Neuronal stem cell (in vitro differentiated cells): ENCODE results near the gene HEYL.

ENCODE experiments used
- DNase-seq: peaks from one replicate; pipeline ENCODE4 v3.0.0-alpha.2; 2013; ENCODE audit warnings: low spot score
- H2AFZ ChIP-seq: one replicate; pipeline ENCODE4 v1.6.1; 2013; ENCODE audit warnings: mild to moderate bottlenecking, low read length, inconsistent platforms
- H2AK5ac ChIP-seq: 2 replicates; pipeline ENCODE4 v1.6.1; 2013; ENCODE audit warnings: low read depth, mild to moderate bottlenecking, inconsistent platforms, low read length, moderate library complexity, mixed read lengths
- H2BK120ac ChIP-seq: 2 replicates; pipeline ENCODE4 v1.6.1; 2013; ENCODE audit warnings: low read depth, mild to moderate bottlenecking, inconsistent platforms, low read length, moderate library complexity, mixed read lengths
- H2BK12ac ChIP-seq: one replicate; pipeline ENCODE4 v1.6.1; 2013; ENCODE audit warnings: low read length, inconsistent platforms
- H2BK15ac ChIP-seq: 2 replicates; pipeline ENCODE4 v1.6.1; 2013; ENCODE audit warnings: mild to moderate bottlenecking, low read length, inconsistent platforms, mixed read lengths
- H2BK5ac ChIP-seq: one replicate; pipeline ENCODE4 v1.6.1; 2013; ENCODE audit warnings: inconsistent platforms, mild to moderate bottlenecking, low read length, moderate library complexity
- H3K14ac ChIP-seq: one replicate; pipeline ENCODE4 v1.6.1; 2013; ENCODE audit warnings: low read length, inconsistent platforms
- H3K18ac ChIP-seq: 2 replicates; pipeline ENCODE4 v1.6.1; 2013; ENCODE audit warnings: low read length, inconsistent platforms
- H3K23ac ChIP-seq: 2 replicates; pipeline ENCODE4 v1.6.1; 2013; ENCODE audit warnings: low read depth, mild to moderate bottlenecking, mixed read lengths, low read length, inconsistent platforms; ENCODE audit not compliant: poor library complexity
- H3K27ac ChIP-seq: replicated peaks from 3 replicates; pipeline ENCODE4 v1.5.1; 2013; ENCODE audit warnings: low read length, inconsistent platforms
- H3K27me3 ChIP-seq, 3 experiments: 2 replicates each; pipeline ENCODE4 v1.6.1; 2013; ENCODE audit warnings: low read length in 3 of 3, mild to moderate bottlenecking in 2 of 3, inconsistent platforms in 1 of 3, low read depth in 1 of 3, mixed read lengths in 1 of 3, moderate library complexity in 1 of 3; ENCODE audit not compliant: control insufficient read depth in 3 of 3, insufficient read depth in 3 of 3
- H3K36me3 ChIP-seq, 2 donors: replicated peaks in 1 of 2; 2 replicates each; pipeline ENCODE4 v1.6.1; 2013; ENCODE audit warnings: low read length in 2 of 2; ENCODE audit not compliant: control insufficient read depth in 2 of 2, insufficient read depth in 2 of 2
- H3K4ac ChIP-seq: 2 replicates; pipeline ENCODE4 v1.6.1; 2013; ENCODE audit warnings: inconsistent platforms, mild to moderate bottlenecking, low read length, moderate library complexity
- H3K4me1 ChIP-seq, 2 donors: 1 replicate in 1 of 2; 2 replicates in 1 of 2; pipeline ENCODE4 v1.6.1; 2013; ENCODE audit warnings: low read length in 2 of 2, low read depth in 1 of 2; ENCODE audit not compliant: control insufficient read depth in 2 of 2, insufficient read depth in 1 of 2
- H3K4me2 ChIP-seq: one replicate; pipeline ENCODE4 v1.6.1; 2013; ENCODE audit warnings: mild to moderate bottlenecking, low read length, inconsistent platforms; ENCODE audit not compliant: insufficient read depth, poor library complexity, severe bottlenecking
- H3K4me3 ChIP-seq, 2 donors: 2 replicates each; pipeline ENCODE4 v1.5.1; 2013; ENCODE audit warnings: low read length in 2 of 2, mild to moderate bottlenecking in 2 of 2, inconsistent platforms in 1 of 2, moderate library complexity in 1 of 2
- H3K79me1 ChIP-seq: one replicate; pipeline ENCODE4 v1.6.1; 2013; ENCODE audit warnings: low read depth, mild to moderate bottlenecking, inconsistent platforms, low read length, moderate library complexity
- H3K9ac ChIP-seq: one replicate; pipeline ENCODE4 v1.6.1; 2013; ENCODE audit warnings: mild to moderate bottlenecking, low read depth, low read length, inconsistent platforms; ENCODE audit not compliant: poor library complexity
- H3K9me3 ChIP-seq, 2 donors: replicated peaks in 1 of 2; 2 replicates each; pipeline versions ENCODE3 to v1.6.1; 2013; ENCODE audit warnings: low read length in 2 of 2, mild to moderate bottlenecking in 2 of 2, inconsistent platforms in 1 of 2, low read depth in 1 of 2, mixed read lengths in 1 of 2, moderate library complexity in 1 of 2; ENCODE audit not compliant: control insufficient read depth in 2 of 2, insufficient read depth in 1 of 2
- H4K8ac ChIP-seq: one replicate; pipeline ENCODE4 v1.6.1; 2013; ENCODE audit warnings: low read depth, mild to moderate bottlenecking, inconsistent platforms, low read length, moderate library complexity
- H4K91ac ChIP-seq: one replicate; pipeline ENCODE4 v1.6.1; 2013; ENCODE audit warnings: low read length, low read depth, mild to moderate bottlenecking, inconsistent platforms; ENCODE audit not compliant: poor library complexity
- WGBS, 2 donors: extraction: QIAGEN DNeasy Blood & Tissue Kit; methylation state at CpG; one replicate each; pipeline ENCODE4 v1.1.7; 2013; ENCODE audit warnings: missing lambda C conversion rate in 2 of 2, mixed read lengths in 1 of 2; ENCODE audit not compliant: insufficient read length in 2 of 2, insufficient replicate concordance in 1 of 2; ENCODE audit errors: extremely low coverage in 2 of 2; 5-methylcytosine and 5-hydroxymethylcytosine counted together

The HEYL gene

DNA sequence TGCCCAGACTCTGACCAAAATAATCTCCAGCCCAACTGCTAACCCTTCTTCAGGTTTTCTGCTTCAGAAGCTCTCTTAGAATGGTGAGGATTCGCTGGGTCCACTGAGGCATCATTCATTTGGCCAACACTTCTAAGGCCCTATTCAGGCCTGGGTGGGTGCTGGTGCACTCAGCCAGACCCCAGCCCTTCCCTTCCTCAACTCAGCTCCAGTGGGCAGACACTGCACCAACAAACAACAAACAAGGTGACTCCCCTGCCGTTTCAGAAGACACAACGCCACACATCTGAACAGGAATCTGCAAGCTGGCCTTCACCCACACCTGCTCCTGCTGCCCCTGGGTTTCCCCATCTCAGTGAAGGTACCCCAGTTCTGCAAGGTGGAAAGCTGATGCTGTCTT, 6.0 kb downstream of the HEYL start:
- Histone ChIP-seq H2BK15ac (peak overlapping the region; percentile 1), H3K23ac (no peak overlapping the region), H3K79me1 (no peaks in the 10 kb centered on the region), H3K27ac (no peak overlapping the region), H4K8ac (no peak overlapping the region), H3K4ac (no peak overlapping the region), H2BK5ac (peak overlapping the region; percentile 20), H2AFZ (peak overlapping the region; percentile 85), H3K9ac (peak overlapping the region; percentile 1), H4K91ac (no peak overlapping the region), H3K14ac (no peak overlapping the region), H2AK5ac (peak overlapping the region; percentile 64), H3K36me3 (peaks cover 0 to 2% of the 10 kb centered on the region in 2 donors), H3K4me2 (peak overlapping the region; percentile 40), H3K27me3 (peaks cover 0 to 79% (median 9%) of the 10 kb centered on the region in 3 experiments), H2BK12ac (peak overlapping the region; percentile 11), H3K9me3 (no peaks in the 10 kb centered on the region), H3K4me3 (no peak overlapping the region), H3K18ac (peak overlapping the region; percentile 80), H3K4me1 (peaks cover 0 to 19% of the 10 kb centered on the region in 2 donors), H2BK120ac (peak overlapping the region; percentile 12)
- no CpG with 5 or more reads among the region's 3 CpGs for WGBS, 2 donors
- DNase-seq: no peak

DNA sequence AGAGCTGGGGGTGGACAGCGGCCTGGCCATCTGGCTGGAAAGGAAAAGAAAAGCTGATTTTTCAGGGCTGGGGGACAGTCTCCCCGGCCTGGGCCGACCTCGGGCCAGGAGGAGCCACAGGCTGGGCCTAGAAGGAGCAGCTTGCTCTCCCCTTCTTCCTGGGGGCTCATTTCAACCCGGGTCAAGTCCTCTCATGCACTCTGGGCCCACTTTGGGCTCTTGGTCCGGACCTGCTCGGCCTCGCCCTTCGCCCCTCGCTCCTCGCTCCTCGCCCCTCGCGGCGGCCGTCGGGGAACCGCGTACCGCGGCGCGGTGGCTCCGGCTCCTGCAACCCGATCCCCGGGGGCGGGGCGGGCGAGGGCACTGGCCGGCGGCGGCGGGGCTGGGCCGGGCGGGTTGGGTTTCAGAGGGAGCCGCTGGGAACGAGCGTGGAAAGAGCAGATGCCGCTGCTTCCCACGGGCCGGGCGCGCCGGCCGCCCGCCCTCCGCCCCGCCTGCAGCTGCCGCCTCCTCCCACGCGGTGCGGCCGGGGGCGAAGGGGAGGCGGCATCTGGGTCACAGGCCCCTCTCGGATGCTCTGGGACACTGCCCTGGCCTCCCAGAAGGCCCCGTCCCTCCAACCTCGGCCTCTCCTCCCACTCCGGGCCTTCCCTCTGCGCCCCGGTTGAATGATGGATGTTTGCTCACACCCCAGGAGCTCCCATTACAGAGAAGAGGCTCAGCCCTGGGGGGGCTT, 6.6 kb downstream of the HEYL start:
- peak overlapping the region; percentile 1 for H2BK15ac ChIP-seq
- no CpG with 5 or more reads among the region's 61 CpGs for WGBS, 2 donors
- no peak overlapping the region for H2BK12ac ChIP-seq

GRCh38 chr1:39632323-39632681, 7.1 kb downstream of the HEYL start:
- H2BK120ac ChIP-seq: peak overlapping the region; percentile 58

More for the DNA sequence above, 6.6 kb downstream of the HEYL start:
- H2BK120ac ChIP-seq: peak overlapping the region; percentile 58
- H2AK5ac ChIP-seq: peak overlapping the region; percentile 64
- H3K14ac ChIP-seq: no peak overlapping the region
- peaks cover 0 to 75% (median 4%) of the 10 kb centered on the region in 3 experiments for H3K27me3 ChIP-seq
- peak overlapping the region; percentile 20 for H2BK5ac ChIP-seq
- peaks cover 0 to 19% of the 10 kb centered on the region in 2 donors for H3K4me1 ChIP-seq
- no peaks in the 10 kb centered on the region for H3K79me1 ChIP-seq
- H4K8ac ChIP-seq: no peak overlapping the region
- peaks cover 0 to 2% of the 10 kb centered on the region in 2 donors for H3K36me3 ChIP-seq
- H3K23ac ChIP-seq: peak overlapping the region; percentile 14
- peak overlapping the region; percentile 94 for H3K18ac ChIP-seq
- H4K91ac ChIP-seq: no peak overlapping the region
- peak overlapping the region; percentile 78 for H3K9ac ChIP-seq
- no peaks in the 10 kb centered on the region for H3K9me3 ChIP-seq
- peak; percentile 66 for DNase-seq
- peak overlapping the region in 1 of 2 donors; percentile 23 for H3K4me3 ChIP-seq
- H3K27ac ChIP-seq: peak overlapping the region; percentile 75
- H3K4me2 ChIP-seq: peak overlapping the region; percentile 40
- no peak overlapping the region for H3K4ac ChIP-seq
- H2AFZ ChIP-seq: peak overlapping the region; percentile 85

More at GRCh38 chr1:39632323-39632681, 7.1 kb downstream of the HEYL start:
- peak overlapping the region; percentile 85 for H2AFZ ChIP-seq
- H2BK5ac ChIP-seq: peak overlapping the region; percentile 20
- peak overlapping the region; percentile 94 for H3K18ac ChIP-seq
- H4K91ac ChIP-seq: no peak overlapping the region
- no peak overlapping the region for H2BK15ac ChIP-seq
- H4K8ac ChIP-seq: no peak overlapping the region
- no peaks in the 10 kb centered on the region for H3K79me1 ChIP-seq
- peaks cover 0 to 74% (median 4%) of the 10 kb centered on the region in 3 experiments for H3K27me3 ChIP-seq
- H3K4me3 ChIP-seq: no peak overlapping the region
- DNase-seq: peak; percentile 29
- H3K4ac ChIP-seq: no peak overlapping the region
- H3K9ac ChIP-seq: no peak overlapping the region
- no peaks in the 10 kb centered on the region for H3K9me3 ChIP-seq
- no peak overlapping the region for H2BK12ac ChIP-seq
- no peak overlapping the region for H2AK5ac ChIP-seq
- H3K4me2 ChIP-seq: peak overlapping the region; percentile 34
- H3K27ac ChIP-seq: peak overlapping the region; percentile 75
- no peak overlapping the region for H3K14ac ChIP-seq
- peaks cover 0 to 19% of the 10 kb centered on the region in 2 donors for H3K4me1 ChIP-seq
- H3K36me3 ChIP-seq: peaks cover 0 to 2% of the 10 kb centered on the region in 2 donors
- WGBS, 2 donors: no CpG with 5 or more reads among the region's 5 CpGs
- H3K23ac ChIP-seq: peak overlapping the region; percentile 14
